Raji (cell line): ENCODE results near the gene ST14.

Experiments
- POLR2A ChIP-seq: IDR thresholded peaks from 2 replicates; pipeline ENCODE4 v1.6.1; 2011; ENCODE audit warnings: low read depth, low read length, control low read depth; ENCODE audit not compliant: insufficient read depth

The ST14 gene

DNA sequence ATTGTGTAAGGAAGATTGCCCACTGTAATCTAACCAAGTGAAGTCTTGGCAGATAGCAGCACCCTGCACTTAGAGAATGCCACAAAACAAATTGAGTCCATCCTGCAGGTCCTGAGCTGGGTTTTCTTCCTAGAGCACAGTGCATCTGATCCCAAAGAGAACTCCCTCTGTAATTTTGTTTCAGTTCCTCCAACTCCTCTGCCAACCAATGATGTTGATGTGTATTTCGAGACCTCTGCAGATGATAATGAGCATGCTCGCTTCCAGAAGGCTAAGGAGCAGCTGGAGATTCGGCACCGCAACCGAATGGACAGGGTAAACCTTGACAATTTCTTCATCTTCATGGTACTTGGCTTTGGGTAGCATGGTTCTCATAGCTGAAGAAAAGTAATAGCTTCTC, 33.1 kb upstream of the ST14 start:
- no peak for TF ChIP-seq POLR2A

DNA sequence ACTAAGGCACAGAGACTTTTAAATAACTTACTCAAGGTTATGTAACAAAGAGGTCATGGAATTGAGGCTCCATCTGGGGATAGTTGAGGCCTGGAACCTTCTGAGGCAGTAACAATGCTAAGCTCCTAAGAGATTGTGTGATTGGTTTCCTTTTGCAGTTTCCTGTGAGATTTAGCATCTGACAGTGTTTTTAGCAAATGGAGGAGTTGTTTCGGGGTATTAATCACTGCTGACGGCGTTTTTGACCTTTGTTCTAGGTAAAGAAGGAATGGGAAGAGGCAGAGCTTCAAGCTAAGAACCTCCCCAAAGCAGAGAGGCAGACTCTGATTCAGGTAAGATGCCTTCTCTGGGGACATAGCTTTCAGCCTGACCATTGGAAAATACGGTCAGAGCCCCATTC, 32.1 kb upstream of the ST14 start:
- TF ChIP-seq POLR2A, result no peak

DNA sequence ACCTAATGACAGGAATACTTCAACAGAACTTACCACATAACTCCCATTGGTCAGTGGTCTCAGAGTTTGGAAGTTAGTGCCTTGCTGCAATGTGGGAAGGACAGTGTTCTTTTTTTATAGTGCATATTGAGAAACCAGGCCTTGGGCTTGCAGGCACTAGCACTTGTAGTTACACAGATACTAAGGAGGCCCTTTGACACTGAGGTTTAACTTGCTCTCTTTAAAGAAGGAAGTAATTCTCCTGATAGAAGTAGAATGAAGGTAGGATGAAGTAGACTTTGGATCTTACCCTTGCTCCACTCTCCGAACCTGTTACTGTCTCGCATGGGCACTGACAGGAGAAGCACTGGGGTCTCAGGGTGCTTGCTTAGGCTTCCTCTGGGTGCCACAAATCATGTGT, 31.0 kb upstream of the ST14 start:
- TF ChIP-seq POLR2A, result no peak

DNA sequence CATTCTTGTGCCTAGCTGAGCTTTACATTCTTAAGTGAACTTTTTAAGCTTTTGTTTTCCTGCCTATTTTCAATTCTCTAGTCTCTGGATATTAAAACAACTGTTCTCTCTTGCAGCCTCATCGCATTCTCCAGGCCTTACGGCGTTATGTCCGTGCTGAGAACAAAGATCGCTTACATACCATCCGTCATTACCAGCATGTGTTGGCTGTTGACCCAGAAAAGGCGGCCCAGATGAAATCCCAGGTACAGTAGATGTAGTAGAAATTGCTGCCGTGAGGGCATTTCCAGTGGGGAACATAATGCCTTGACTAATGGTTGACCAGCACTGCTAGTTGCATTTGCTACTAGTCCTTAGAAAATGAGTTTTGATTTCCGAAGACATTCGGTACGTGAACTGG, 29.7 kb upstream of the ST14 start:
- no peak for TF ChIP-seq POLR2A

DNA sequence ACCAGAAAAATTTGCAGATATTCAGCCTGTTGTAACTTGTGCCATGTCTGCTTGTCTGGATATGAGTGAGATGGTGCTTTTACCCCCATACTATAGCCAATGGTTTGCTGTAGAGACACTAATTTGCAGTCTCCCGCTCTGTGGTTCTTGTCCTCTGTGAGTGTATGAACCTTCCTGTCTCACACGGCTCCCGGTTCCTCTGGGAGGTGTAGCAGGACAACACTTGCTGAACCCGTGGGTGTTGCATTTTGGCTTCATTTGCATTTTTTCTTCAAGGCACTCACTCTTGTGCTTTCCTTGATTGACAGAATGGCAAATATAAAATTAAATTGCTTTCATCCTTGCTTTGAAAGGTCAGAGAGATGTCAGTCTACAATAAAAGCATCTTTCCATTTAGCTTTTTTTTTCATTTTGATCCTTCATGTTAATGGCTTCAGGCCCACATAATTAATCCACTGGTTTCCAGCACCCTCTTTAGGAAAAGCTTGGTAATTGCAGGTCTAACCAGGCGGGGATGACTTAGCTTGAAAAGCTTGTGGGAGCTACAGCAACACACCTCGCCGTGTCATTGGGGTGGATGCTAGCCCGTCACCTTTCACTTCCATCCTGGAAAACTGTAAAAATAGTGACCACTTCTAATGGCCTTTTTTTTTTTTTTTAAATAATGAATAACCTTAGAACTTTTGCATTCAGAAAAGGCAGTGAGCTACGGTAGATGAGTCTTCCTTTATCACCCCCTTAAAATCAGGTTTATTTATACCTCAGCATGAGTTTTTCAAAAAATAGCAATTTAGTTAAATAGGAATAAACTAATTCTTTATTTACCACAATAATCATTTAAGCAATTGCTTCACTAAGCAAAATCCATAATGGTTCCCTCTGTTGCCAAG, 27.4 kb upstream of the ST14 start:
- no peak for TF ChIP-seq POLR2A

DNA sequence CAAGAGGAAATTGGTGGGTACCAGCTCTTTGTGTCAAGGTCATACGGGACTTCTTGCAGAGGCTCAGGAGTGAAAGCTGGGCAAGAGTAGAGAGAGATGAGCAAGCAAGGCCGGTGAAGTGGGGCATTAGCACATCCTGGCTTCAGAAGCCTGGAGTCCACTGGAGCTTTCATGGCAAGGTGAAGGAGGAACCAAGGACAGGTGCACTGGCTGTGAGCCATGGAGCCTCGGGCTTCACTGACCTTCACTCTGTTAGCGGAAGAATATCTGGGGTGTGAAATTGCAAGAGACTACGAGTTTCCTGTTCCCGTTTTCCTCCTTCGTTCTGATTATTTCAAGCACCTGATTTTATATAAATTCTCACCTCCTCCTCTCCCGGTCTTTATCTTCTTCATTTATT, 25.9 kb upstream of the ST14 start:
- no peak for TF ChIP-seq POLR2A

DNA sequence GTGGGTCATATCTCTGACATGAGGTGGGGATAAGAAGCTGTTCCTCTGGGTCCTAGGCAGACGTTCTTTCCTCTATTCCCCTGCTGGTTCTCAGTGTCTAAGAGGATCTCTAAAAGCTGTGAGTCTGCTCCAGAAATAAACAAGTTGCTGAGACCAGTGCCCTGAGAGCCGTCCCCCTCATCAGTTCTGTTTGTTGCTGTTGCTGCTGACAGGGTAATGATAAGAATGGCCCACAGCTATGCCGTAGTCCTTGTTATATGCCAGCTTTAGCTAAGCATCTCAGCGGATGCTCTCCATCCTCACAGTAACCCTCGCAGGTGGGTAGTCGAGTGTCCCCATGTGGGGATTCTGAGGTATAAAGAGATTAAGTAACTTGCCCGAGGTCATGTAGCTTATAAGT, 23.5 kb upstream of the ST14 start:
- no peak for TF ChIP-seq POLR2A

DNA sequence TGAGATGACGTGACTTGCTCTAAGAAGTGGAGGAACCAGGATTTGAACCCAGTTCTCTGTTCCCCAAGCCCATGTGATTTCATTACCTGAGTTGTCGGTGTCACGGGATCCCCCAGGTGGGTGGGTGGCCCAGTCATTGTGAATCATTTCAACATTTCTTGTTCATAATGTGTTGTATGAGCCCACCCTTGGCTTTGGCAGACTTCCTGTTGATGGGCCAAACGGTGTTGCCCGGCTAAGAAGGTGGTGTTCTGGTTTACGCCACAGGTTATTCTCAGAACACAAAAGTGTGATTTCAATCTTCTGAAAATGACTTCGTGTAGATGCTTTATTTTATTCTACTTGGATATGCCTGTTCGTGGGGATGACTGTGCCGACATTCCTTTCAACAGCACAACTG, 21.6 kb upstream of the ST14 start:
- no peak for TF ChIP-seq POLR2A

DNA sequence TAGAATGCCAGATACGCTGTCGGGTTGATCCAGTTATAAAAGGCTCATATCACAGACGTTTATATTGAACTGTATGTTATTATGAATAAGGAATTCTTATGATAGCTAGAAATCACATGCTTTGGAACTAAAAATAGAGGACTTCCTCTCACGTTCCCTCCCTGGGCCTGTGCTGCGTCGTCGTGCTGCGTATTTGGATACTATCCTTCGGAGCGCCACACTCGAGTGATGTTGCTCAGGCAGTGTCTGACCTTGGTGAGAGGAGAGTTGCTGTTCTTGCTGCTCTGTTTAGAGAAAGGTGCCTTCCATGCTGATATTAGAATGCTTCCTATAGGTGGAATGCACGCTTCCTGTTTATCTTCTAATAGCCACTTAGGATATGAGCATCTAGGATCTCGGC, 20.2 kb upstream of the ST14 start:
- no peak for TF ChIP-seq POLR2A

DNA sequence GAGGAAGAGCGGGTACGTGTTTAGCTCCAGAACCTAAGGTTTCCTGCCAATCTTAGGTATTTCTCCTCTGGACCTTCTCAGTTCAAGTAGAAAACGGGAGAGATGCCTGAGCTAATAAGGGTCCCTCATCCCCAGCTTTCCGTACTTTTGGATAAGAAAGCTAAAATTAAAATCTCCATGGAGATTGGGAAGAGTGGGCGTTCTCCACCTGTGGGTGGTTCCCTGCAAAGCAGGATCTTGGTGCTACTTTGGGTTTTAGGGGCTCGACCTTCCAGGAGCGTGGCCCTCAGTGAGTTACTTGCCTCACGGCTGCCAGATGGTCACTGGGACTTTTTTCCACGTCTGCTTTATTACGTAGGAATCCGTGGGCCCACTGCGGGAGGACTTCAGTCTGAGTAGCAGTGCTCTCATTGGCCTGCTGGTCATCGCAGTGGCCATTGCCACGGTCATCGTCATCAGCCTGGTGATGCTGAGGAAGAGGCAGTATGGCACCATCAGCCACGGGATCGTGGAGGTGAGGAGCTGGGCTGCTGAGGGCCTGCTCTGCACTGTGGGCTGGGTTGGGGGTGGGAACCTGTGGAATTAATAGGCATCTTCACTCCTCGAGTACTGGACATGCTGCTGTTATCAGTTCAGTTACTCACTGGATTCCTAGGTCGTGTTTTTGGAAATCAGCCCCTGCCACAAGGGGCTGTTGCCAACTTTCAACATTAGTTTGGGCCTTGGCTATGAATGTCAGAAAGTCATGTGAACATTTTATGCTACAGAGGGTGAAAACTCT, 17.8 kb upstream of the ST14 start:
- TF ChIP-seq POLR2A, result no peak

DNA sequence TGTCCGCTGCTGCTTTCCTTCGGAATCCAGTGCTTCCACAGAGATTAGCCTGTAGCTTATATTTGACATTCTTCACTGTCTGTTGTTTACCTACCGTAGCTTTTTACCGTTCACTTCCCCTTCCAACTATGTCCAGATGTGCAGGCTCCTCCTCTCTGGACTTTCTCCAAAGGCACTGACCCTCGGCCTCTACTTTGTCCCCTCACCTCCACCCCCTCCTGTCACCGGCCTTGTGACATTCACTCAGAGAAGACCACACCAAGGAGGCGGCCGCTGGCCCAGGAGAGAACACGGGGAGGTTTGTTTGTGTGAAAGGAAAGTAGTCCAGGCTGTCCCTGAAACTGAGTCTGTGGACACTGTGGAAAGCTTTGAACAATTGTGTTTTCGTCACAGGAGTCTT, 15.4 kb upstream of the ST14 start:
- TF ChIP-seq POLR2A, result no peak

DNA sequence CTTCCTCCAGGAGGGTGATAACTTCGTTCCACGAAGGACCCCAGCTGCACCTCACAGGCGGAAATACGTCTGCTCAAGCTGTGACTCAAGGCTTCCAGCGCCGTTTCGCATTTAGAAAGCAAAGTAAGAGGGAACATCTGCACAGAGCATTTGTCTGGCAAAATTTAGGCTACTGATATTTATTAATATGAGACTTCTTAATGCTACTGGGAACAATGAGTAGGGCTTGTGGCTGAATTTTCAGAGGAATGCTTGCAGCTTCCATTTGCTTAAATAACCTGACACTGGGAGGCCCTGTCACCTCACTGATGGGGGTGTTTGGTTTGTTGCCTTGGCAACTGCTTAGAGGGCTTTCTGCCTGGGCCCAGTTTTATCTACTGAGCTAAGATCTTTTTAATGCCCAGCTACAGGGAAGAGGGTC, 14.7 kb upstream of the ST14 start:
- TF ChIP-seq POLR2A, result no peak

DNA sequence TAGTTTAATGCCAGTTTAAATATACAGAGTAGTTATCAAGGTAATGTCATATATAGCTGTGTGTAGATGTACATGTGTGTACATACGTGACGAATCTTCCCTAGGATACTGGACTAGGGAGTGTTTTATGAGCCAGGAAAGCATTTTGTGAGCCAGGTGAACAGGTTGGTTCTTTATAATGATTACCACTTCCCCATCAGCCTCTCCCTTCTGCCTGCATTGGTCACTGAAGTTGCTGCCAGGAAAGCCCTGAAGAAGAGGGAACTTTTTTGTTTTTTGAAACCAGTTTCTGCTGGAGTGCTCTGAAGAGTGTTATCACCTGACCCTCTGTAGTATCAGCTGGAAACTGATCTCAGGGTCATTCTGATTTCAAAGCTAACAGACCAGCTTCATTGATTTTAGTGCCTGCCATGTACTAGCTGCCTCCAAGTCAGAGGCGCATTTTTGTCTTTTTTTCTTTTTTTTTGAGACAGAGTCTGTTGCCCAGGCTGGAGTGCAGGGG, 14.2 kb upstream of the ST14 start:
- TF ChIP-seq POLR2A, result no peak

DNA sequence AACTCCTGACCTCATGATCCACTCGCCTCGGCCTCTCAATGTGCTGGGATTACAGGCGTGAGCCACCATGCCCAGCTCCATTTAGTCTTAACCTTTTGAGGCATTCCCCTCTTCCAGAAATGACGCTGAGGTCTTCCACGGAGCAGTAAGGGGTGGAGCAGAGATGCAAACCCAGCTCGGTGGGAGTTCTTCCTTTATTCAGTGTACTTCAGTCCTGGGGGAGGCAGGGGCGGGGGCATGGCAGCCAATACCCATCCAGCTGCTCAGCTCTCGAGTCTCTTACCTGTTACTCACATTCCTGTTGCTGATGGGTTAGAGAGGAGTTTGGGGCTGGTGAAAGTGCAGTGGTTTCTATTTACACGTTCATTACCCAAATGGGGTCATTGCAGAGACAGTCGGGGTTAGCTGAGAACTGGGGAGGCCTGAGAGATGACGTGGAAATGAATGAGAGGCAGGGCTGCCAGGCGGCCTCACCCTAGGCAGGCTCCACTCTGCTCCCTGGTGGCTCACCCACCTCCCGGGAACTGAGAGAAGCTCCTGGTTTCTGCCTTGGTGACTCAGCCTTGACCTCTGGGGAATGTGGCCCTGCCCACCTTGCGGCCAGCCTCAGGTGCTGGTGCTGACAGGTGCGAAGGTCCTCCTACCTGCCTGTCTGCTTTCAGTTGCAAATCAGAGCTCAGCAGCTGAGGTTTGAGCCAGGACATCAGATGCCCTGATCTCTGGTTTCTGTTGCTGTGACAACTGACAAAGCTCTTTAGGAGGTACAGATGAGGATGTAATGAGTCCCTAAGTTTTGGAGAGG, 13.4 kb upstream of the ST14 start:
- no peak for TF ChIP-seq POLR2A

DNA sequence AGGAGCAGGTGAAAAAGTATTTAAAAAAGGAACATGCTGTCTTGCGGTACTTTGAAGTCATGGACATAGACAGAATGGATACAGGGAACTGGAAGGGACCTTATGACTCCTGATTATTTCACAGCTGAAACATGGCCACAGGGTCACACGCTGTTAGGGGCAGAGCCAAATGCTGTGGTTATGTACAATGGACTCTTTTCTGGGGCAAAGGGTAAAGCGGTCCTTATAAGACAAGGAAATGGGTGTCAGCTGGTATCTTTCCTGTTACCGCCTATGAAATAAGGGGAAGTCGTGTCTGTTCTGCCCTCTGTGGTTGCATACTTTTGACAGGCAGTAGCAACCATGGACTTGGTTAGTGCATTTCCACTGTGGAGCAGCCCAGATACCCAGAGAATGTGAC, 12.8 kb upstream of the ST14 start:
- TF ChIP-seq POLR2A, result no peak
